ENCODE data around the gene MINDY4. TPM values are rescaled to one million over a fixed set of nuclear protein-coding genes. Genes with fewer than 3 reads are reported as not detected.
"Not testable (repeated sequence)": the region's sequence is repeated elsewhere in the genome, so short reads cannot be mapped to it uniquely, and the experiment has no call there.

The MINDY4 gene
- total RNA-seq, 1 donor from 2014 or later: 4.4 TPM

DNA sequence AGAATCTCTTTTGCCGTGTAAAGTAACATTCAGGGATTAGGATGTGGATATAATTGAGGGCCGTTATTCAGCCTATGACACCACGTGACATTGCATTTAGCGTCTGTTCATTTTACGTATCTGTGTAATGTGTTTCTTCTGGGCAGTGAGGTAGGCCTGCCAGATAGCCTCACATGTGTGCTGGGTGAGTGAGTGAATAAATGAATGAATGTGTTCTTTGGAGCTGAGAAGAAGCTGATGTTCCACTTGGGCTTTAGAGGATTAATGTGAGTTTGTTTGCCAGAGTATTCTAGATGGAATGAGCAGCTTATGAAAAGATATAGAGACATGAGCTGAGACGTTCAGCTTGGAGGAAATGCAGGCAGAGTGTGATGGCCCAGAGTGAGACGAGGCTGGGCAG, 55.0 kb downstream of the MINDY4 start:
- TF ChIP-seq, protein P1, sequence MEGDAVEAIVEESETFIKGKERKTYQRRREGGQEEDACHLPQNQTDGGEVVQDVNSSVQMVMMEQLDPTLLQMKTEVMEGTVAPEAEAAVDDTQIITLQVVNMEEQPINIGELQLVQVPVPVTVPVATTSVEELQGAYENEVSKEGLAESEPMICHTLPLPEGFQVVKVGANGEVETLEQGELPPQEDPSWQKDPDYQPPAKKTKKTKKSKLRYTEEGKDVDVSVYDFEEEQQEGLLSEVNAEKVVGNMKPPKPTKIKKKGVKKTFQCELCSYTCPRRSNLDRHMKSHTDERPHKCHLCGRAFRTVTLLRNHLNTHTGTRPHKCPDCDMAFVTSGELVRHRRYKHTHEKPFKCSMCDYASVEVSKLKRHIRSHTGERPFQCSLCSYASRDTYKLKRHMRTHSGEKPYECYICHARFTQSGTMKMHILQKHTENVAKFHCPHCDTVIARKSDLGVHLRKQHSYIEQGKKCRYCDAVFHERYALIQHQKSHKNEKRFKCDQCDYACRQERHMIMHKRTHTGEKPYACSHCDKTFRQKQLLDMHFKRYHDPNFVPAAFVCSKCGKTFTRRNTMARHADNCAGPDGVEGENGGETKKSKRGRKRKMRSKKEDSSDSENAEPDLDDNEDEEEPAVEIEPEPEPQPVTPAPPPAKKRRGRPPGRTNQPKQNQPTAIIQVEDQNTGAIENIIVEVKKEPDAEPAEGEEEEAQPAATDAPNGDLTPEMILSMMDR (IDR thresholded peaks at IDR 0.05): no peak
- H3K27me3 Mint-ChIP-seq (ENCODE audit: unreplicated experiment): no peaks in the 10 kb centered on the region
- H3K4me1 Mint-ChIP-seq (ENCODE audit: unreplicated experiment): peaks cover 8% of the 10 kb centered on the region
- DNase-seq (ENCODE audit: extremely low spot score, unreplicated experiment): peak; percentile 5
- H3K4me3 Mint-ChIP-seq (ENCODE audit: unreplicated experiment): no peak overlapping the region
- peaks cover 4% of the 10 kb centered on the region for H3K36me3 Mint-ChIP-seq (ENCODE audit: unreplicated experiment)
- no peaks in the 10 kb centered on the region for H3K9me3 Mint-ChIP-seq (ENCODE audit: unreplicated experiment)
- H3K27ac Mint-ChIP-seq (ENCODE audit: unreplicated experiment): no peak overlapping the region

DNA sequence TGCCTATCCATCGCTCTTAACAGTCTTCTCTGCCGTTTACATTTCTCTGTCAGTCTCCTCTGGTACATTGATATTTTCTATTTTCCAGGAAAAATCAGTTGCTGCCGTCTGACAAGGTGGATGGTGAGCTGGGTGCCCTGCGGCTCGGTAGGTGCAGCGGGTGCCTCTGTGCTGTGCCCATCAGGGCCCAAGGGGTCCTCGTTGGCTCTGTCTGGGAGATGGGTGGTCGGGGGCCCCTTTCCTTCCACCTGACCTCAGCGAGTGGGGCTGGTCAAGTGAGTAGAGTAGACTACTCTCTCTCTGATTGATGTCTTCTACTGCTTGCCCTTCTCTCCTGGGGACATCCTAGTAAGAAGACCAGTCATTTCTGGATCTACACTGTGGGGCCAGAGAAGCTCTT, 57.4 kb downstream of the MINDY4 start:
- Mint-ChIP-seq H3K27me3 (ENCODE audit: unreplicated experiment) (no peaks in the 10 kb centered on the region), H3K27ac (ENCODE audit: unreplicated experiment) (no peak overlapping the region), H3K4me1 (ENCODE audit: unreplicated experiment) (no peaks in the 10 kb centered on the region), H3K36me3 (ENCODE audit: unreplicated experiment) (peaks cover 6% of the 10 kb centered on the region), H3K4me3 (ENCODE audit: unreplicated experiment) (no peak overlapping the region), H3K9me3 (ENCODE audit: unreplicated experiment) (peaks cover 3% of the 10 kb centered on the region)
- DNase-seq (ENCODE audit: extremely low spot score, unreplicated experiment): peak; percentile 66
- TF ChIP-seq, protein P1 (IDR thresholded peaks at IDR 0.05): no peak

DNA sequence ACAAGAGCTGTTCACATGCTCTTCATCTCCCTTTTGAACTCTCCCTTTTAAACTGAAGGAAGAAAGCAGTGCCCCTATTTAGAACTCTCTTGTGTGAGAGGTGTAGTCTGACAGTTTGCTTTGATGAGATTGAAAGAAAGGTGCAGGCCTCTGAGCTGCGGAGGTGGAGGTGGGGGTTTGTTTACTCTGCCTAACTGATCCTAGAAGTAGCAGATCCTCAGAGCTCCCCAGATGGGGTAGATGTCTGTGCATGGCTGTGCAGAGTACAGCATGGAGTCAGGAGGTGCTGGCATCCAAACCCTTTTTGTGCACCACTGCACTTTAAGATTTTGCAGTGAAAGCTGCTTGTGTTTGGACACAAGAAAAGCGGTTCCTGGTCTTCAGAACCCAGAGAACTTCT, 58.3 kb downstream of the MINDY4 start:
- Mint-ChIP-seq H3K36me3 (ENCODE audit: unreplicated experiment) (peaks cover 6% of the 10 kb centered on the region), H3K9me3 (ENCODE audit: unreplicated experiment) (peaks cover 6% of the 10 kb centered on the region), H3K4me3 (ENCODE audit: unreplicated experiment) (no peak overlapping the region), H3K27me3 (ENCODE audit: unreplicated experiment) (no peaks in the 10 kb centered on the region), H3K27ac (ENCODE audit: unreplicated experiment) (no peak overlapping the region), H3K4me1 (ENCODE audit: unreplicated experiment) (no peaks in the 10 kb centered on the region)
- TF ChIP-seq, protein P1 (IDR thresholded peaks at IDR 0.05): no peak
- DNase-seq (ENCODE audit: extremely low spot score, unreplicated experiment): peak; percentile 30

DNA sequence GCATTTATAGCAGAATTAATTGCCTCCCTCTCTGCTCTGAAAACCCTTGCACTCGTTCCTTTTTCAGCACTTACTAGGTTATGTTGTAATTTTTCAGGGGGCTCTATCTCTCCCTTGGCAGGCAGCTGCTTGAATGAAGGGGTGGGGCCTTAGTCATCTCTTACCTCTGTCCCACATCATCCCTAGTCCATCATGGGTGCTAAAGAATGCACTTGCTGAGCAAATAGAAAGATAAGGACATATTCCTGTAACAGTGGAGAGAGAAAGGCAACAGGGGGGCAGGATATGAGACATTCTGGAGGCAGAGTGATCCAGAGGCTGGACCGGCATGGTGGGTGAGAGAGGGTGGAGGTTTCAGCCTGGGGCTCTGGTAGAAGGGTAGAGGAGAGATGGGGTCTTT, 60.0 kb downstream of the MINDY4 start:
- TF ChIP-seq, protein P1 (IDR thresholded peaks at IDR 0.05): no peak
- Mint-ChIP-seq H3K27me3 (ENCODE audit: unreplicated experiment) (no peaks in the 10 kb centered on the region), H3K4me3 (ENCODE audit: unreplicated experiment) (no peak overlapping the region), H3K27ac (ENCODE audit: unreplicated experiment) (no peak overlapping the region), H3K4me1 (ENCODE audit: unreplicated experiment) (no peaks in the 10 kb centered on the region), H3K9me3 (ENCODE audit: unreplicated experiment) (peaks cover 6% of the 10 kb centered on the region), H3K36me3 (ENCODE audit: unreplicated experiment) (peaks cover 6% of the 10 kb centered on the region)
- DNase-seq (ENCODE audit: extremely low spot score, unreplicated experiment): peak; percentile 27

DNA sequence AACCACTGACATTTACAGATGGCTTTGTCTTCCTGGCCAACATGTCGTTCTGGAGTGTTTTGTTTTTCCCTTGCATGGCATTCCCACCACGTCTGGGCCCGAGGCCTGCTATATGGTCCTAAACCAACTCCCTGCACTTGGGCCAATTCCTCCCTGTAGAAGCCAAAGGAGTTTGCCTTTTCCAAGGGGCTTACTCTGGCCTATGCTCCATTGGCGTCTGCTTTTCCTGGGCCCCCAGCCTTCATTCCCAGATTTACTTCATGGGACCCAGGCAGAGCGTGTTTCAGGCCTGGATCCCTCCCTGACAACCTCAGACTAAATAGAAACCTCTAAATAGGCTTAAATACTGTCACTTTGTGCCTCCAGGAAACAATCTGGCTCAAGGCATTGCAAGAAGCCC, 60.7 kb downstream of the MINDY4 start:
- no peak overlapping the region for H3K27ac Mint-ChIP-seq (ENCODE audit: unreplicated experiment)
- H3K4me3 Mint-ChIP-seq (ENCODE audit: unreplicated experiment): no peak overlapping the region
- TF ChIP-seq, protein P1 (IDR thresholded peaks at IDR 0.05): no peak
- H3K4me1 Mint-ChIP-seq (ENCODE audit: unreplicated experiment): no peaks in the 10 kb centered on the region
- peaks cover 6% of the 10 kb centered on the region for H3K9me3 Mint-ChIP-seq (ENCODE audit: unreplicated experiment)
- peaks cover 8% of the 10 kb centered on the region for H3K36me3 Mint-ChIP-seq (ENCODE audit: unreplicated experiment)
- H3K27me3 Mint-ChIP-seq (ENCODE audit: unreplicated experiment): no peaks in the 10 kb centered on the region
- DNase-seq (ENCODE audit: extremely low spot score, unreplicated experiment): peak; percentile 72

DNA sequence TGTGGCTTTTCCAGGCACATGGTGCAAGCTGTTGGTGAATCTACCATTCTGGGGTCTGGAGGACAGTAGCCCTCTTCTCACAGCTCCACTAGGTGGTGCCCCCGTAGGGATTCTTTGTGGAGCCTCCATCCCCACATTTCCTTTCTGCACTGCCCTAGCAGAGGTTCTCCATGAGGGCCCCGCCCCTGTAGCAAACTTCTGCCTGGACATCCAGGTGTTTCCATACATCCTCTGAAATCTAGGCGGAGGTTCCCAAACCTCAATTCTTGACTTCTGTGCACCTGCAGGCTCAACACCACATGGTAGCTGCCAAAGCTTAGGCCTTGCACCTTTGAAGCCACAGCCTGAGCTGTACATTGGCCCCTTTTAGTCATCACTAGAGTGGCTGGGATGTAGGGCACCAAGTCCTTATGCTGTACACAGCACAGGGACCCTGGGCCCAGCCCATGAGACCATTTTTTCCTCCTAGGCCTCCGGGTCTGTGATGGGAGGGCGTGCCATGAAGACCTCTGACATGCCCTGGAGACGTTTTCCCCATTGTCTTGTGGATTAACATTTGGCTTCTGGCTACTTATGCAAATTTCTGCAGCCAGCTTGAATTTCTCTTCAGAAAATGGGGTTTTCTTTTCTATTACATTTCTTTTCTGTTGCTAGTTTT, 62.9 kb downstream of the MINDY4 start:
- peaks cover 15% of the 10 kb centered on the region for H3K36me3 Mint-ChIP-seq (ENCODE audit: unreplicated experiment)

More for the DNA sequence above, 62.9 kb downstream of the MINDY4 start:
- DNase-seq (ENCODE audit: extremely low spot score, unreplicated experiment): peak; percentile 64
- not testable (repeated sequence) for H3K27ac Mint-ChIP-seq (ENCODE audit: unreplicated experiment); H3K4me3 Mint-ChIP-seq (ENCODE audit: unreplicated experiment); H3K27me3 Mint-ChIP-seq (ENCODE audit: unreplicated experiment); H3K9me3 Mint-ChIP-seq (ENCODE audit: unreplicated experiment); H3K4me1 Mint-ChIP-seq (ENCODE audit: unreplicated experiment)

All from osteocyte (in vitro differentiated cells).